ENCODE data around the gene C2CD4D. TPM values are rescaled to one million over a fixed set of nuclear protein-coding genes. Genes with fewer than 3 reads are reported as not detected.

C2CD4D gene
- total RNA-seq, 1 donor from 2014 or later: not detected

DNA sequence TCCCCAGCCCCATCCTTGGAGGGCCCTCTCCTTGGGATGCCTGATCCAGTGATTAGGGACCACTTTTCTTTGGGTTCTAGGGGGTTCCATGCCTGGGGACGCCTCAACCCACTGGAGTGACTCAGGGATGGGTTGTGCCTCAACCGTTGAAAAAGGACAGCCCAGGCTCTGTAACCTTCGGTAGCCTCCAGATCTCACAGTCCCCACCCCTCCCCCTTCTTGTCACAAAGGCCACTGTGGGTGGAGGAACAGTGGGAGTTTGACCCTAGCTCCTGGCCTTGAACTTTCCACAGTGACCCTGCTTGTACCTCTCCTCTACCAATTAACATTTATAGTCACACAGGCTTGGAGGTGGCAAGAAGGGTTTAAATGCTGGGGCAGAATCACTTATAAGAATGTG is 5.4 kb downstream of the C2CD4D start:
- no peak for DNase-seq (ENCODE audit: low read depth)

GRCh38 chr1:151833172-151833900 is 6.3 kb downstream of the C2CD4D start:
- no peak for DNase-seq (ENCODE audit: low read depth)

GRCh38 chr1:151832318-151832980 is 7.2 kb downstream of the C2CD4D start:
- DNase-seq (ENCODE audit: low read depth): peak; percentile 86

DNA sequence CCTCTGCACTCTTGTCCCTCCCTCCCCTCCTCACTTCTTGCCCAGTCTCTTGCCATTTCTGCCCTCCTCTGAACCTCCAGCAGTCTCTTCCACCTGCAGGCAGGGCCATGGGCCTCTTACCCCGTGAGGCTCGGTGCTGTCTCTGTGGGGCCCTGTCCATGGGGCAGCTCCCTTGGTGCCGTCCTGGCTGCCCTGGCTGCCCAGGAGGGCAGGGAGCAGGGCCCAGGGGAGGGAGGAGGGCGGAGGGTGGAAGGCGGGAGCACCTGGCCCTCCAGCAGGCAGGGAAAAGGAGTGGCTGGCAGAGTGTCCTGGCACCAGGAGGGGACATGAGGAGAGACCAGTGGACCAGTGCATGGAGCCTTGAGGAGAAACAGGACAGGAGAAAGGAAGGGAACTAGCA is 8.0 kb downstream of the C2CD4D start, which contains the start of gene RORC:
RORC (minus strand) TSS at position 198 of the 400 bp plus-strand sequence; CDS start at position 160, 38 bp downstream.
- DNase-seq (ENCODE audit: low read depth): no peak

DNA sequence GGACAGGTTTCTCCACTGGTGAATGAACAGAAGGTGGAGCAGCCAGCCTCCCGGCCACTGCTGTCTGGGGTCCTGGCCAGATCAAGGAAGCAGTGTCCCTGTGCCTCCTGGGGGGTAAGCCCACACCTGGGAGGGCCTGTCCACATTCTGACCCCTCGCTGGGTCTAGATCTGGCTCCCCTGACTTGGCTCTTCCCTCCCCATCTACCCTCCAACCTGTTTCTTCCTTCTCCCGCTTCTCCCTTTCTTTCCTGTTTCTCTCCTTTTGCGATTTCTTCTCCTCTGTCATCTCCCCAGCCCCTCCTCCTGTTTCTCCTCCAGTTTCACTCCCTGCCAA is 8.4 kb downstream of the C2CD4D start:
- DNase-seq (ENCODE audit: low read depth): no peak

DNA sequence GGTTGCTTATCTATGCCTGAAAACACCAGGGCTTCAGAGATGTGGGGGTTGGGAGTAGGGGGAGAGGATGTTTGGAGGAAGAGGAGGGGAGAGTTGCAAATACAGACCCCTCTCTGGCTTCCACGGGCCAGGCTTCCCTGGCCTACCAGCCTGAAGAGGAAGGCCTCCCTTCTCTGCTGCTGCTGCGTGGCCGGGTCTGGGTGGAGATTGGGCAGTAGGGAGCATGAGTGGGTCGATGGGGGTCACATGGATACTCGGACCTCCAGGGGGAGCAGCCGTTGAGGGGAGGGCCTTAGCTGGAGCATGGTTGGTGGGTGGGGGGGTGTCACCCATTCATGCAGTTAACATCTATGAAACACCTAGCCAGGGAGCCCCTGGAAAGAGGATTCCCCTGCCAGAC is 9.6 kb downstream of the C2CD4D start:
- DNase-seq (ENCODE audit: low read depth): no peak

DNA sequence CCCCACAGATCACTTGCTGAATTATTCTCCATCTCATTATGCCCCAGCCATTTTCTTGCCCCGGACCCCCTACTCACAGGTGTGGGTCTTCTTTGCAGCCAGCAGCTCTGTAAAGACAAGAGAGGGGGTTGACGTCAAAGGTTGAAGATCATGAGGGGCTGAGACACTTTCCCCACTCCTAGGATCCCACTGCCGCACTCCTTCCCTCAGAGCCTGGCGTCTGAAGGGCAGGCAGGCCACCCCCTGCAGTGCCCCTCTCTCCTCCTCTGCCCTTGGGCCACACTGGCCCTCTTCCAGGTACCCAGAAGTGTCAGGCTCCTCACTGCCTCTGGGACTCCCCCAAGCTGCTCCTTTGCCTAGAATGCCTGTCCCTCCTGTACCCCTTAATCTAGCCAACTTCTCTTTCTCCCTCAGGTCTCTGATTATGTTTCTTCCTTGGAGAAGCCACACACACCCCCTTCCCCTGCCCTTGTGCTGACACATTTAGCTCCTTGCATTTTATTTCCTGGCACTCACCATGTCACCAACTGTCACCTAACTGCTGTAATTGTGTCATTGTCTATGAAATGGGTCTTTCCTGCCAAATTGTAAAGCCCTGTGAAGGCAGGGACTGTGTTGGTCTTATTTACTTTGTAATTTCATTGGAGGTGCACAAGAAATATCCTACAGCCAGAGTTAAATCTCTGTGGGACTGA is 10.1 kb downstream of the C2CD4D start:
- no peak for DNase-seq (ENCODE audit: low read depth)

DNA sequence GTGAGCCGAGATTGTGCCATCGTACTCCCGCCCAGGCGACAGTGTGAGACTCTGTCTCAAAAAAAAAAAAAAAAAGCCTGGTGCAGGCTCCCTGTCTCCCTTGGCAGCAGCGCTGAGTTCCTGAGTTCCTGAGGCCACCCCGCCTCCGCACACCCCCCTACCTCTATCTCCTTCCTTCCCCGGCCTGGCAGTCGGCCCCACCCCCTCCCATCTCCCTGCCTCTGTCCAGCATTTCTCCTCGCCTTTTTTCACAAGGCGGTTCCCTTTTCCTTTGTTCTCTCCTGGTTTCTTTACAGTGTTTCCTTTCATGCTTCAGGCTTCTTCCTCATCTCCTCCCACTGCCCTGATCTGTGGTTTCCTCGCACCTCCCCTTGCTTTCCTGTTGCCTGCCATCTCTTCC is 10.7 kb downstream of the C2CD4D start:
- DNase-seq (ENCODE audit: low read depth): peak; percentile 56

GRCh38 chr1:151827853-151828252 is 11.8 kb downstream of the C2CD4D start:
- no peak for DNase-seq (ENCODE audit: low read depth)

- no peak for DNase-seq (ENCODE audit: low read depth)
These were observed 13.6 kb downstream of the C2CD4D start for GRCh38 chr1:151825751-151826660.

GRCh38 chr1:151825204-151825603 is 14.4 kb downstream of the C2CD4D start:
- no peak for DNase-seq (ENCODE audit: low read depth)

DNA sequence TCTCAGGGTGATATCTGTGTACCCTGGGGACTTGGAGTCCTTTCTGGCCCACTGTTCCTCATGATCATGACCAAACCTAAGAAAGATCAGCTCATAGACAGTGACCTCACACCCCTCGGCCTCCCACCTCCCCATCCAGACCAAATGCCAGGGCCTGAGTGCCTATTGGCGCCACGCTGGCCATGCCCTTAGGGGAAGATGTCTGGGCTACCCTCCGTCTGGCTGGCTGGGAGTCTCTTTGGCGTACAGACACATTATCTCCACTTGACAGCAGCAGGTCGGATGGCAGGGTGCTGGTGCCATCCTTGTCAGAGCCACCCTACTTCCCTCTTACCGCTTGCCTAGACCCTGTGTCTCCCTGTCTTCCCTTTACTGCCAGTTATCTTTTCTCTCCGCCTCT is 16.4 kb downstream of the C2CD4D start:
- DNase-seq (ENCODE audit: low read depth): no peak

DNA sequence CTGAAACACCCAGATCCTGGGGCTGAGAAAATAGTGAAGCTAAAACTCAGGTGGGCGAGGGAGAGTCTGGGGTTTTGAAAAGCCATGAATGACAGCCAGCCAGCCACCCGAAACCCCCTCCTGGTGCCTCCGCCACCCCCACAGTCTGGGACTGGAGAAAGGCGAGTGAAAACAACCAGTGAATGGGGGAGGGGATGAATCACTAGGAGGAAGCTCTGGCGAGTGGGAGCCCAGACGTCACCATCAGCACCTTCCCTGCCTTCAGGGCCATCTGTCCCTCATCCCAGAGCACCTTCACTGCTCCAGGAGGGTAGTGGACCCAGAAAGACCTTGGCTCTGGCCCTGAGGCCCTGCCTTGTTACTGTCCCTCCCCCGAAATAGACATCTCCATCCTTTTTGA is 17.2 kb downstream of the C2CD4D start:
- DNase-seq (ENCODE audit: low read depth): no peak

GRCh38 chr1:151820940-151821339 is 18.7 kb downstream of the C2CD4D start:
- DNase-seq (ENCODE audit: low read depth): no peak

GRCh38 chr1:151819976-151820623 is 19.5 kb downstream of the C2CD4D start:
- peak; percentile 74 for DNase-seq (ENCODE audit: low read depth)

GRCh38 chr1:151819227-151819835 is 20.3 kb downstream of the C2CD4D start:
- DNase-seq (ENCODE audit: low read depth): no peak

GRCh38 chr1:151817353-151817730 is 22.3 kb downstream of the C2CD4D start:
- DNase-seq (ENCODE audit: low read depth): no peak

DNA sequence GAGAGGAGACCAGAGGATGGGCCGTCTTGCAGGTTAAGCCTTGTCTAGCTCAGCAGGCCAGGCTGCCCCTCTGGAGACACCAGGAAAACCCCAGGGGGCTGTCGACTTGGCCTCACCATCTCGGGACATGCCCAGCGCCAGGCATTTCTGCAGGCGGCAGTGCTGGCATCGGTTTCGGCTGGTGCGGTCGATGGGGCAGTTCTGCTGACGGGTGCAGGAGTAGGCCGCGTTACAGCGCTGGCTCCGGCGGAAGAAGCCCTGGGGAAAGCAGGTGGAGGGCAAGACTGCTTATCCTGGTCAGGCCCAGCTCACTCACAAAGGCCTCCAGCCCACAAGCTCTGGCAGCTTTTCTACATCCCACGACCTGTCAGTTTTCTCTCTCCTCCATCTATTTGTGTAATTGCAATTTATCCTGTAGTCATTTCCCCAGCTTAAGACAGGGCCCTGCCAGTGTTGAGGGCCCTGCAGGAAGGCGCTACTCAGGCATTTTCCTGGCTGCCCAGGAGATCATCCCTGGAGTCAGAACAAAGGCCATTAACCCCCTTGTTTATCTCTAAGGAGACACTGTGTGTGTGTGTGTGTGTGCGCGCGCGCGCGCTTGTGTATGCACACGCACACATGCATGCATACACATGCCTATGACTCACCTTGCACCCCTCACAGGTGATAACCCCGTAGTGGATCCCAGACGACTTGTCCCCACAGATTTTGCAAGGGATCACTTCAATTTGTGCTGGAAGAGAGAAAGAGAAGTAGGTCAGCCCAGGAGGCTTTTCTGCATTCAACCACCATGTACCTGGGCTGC is 22.9 kb downstream of the C2CD4D start:
- DNase-seq (ENCODE audit: low read depth): no peak

DNA sequence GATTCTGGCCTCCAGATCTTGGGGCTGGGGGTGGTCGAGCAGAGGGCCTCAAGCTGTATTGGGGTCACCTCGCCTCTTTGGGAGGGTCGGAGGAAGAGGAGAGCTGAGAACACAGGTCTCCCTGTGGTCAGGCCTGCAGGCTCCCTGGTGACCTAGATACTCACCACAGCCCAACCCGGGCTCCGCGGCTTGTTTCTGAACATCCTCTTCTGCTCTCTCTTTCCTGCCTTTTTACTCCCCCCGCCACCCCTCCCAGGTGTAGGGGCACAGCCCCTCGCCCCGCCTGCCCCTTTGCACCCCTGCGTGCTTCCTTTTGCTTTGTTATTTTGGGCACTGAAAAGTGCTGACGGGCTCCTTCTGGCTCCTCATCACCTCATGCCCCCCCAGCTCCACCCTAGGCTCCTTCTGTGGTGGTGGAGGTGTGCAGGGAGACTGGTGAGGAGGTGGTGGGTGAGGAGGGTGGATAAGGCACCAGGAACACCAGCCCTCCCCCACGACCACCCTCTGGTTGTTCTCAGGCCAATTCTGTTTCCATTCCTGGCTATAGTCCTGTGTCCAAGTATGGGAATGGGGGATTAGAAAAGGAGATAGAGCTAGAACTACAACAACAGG is 23.8 kb downstream of the C2CD4D start:
- DNase-seq (ENCODE audit: low read depth): no peak

All from renal cortical epithelial cell (primary cell).